A673 (cell line): ENCODE data around the gene CFAP58.

Experiments
- CTCF ChIP-seq: fragments of 300-800, 200-600 bp; sonication (generic); conservative IDR thresholded peaks from 2 replicates; pipeline ENCODE4 v1.5.1; 2017; ENCODE audit warnings: low read depth, mild to moderate bottlenecking, antibody characterized with exemption, low read length, moderate library complexity, mixed read lengths
- EZH2 ChIP-seq: fragments of 200-600 bp; sonication (generic); IDR thresholded peaks from 2 replicates; pipeline ENCODE4 v1.6.1; 2017; ENCODE audit warnings: borderline replicate concordance, low read depth, mild to moderate bottlenecking, mixed read lengths, antibody characterized with exemption, low read length; ENCODE audit not compliant: poor library complexity, severe bottlenecking

GRCh38 chr10:104327745-104328645 is 25.6 kb upstream of the CFAP58 start:
- TF ChIP-seq CTCF (no peak), EZH2 (no peak)
